Measurements from ENCODE around the gene PRR22. TPM values are rescaled to one million over a fixed set of nuclear protein-coding genes. Genes with fewer than 3 reads are reported as not detected.
A peak's percentile ranks its signal among the peaks of the same experiment; 100 is the strongest.

The PRR22 gene
- 1 to 10 TPM; 1.1 to 1.3 TPM for total RNA-seq

DNA sequence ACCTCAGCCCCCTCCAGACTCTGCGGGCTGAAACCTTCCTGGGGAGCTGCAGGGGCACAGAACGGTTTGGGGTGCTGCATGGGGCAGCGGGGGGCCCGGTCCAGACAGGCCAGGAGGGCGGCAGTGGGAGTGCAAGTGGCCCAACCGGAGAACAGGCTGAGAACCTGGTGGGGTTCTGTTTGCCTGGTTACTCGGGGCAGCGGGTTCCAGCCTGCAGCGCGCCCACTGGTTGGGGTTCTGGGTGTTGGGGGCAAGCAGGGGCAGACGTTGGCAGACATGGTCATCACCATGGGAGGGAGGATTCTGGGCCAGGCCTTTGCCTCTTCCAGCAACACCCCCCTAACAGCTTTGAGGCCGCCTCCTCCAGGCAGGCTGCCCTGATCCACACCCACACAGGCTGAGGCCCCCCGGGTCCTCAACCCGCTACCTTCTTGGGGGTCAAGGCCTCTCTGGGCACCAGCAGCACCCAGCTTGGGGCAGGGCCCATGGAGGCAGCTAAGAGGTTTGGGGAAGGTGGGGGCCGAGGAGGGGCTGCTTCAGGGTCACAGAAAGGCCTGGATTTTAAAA is at the start of gene PRR22:
TSS of gene PRR22 (minus strand) at position 166 of the 567 bp plus-strand sequence. CDS start at position 80, 86 bp downstream.
- ATAC-seq (ENCODE audit: insufficient number of reproducible peaks, low FRiP score, low read depth) = no peak
- Histone ChIP-seq H3K9me3 (no peaks in the 10 kb centered on the region), H3K27me3 (replicated peaks; ENCODE audit: insufficient read depth) (no peaks in the 10 kb centered on the region), H3K27ac (no peak within 1 kb of the TSS), H3K4me1 (ENCODE audit: control insufficient read depth in 1 of 2, low read depth in 2 of 2) (no peaks in the 10 kb centered on the region), H3K4me3 (no peak within 1 kb of the TSS), H3K36me3 (peaks cover 35% of the 10 kb centered on the region)
- TF ChIP-seq, protein P1, sequence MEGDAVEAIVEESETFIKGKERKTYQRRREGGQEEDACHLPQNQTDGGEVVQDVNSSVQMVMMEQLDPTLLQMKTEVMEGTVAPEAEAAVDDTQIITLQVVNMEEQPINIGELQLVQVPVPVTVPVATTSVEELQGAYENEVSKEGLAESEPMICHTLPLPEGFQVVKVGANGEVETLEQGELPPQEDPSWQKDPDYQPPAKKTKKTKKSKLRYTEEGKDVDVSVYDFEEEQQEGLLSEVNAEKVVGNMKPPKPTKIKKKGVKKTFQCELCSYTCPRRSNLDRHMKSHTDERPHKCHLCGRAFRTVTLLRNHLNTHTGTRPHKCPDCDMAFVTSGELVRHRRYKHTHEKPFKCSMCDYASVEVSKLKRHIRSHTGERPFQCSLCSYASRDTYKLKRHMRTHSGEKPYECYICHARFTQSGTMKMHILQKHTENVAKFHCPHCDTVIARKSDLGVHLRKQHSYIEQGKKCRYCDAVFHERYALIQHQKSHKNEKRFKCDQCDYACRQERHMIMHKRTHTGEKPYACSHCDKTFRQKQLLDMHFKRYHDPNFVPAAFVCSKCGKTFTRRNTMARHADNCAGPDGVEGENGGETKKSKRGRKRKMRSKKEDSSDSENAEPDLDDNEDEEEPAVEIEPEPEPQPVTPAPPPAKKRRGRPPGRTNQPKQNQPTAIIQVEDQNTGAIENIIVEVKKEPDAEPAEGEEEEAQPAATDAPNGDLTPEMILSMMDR (IDR thresholded peaks at IDR 0.05) = no peak
- no peak for DNase-seq (ENCODE audit: low spot score)

DNA sequence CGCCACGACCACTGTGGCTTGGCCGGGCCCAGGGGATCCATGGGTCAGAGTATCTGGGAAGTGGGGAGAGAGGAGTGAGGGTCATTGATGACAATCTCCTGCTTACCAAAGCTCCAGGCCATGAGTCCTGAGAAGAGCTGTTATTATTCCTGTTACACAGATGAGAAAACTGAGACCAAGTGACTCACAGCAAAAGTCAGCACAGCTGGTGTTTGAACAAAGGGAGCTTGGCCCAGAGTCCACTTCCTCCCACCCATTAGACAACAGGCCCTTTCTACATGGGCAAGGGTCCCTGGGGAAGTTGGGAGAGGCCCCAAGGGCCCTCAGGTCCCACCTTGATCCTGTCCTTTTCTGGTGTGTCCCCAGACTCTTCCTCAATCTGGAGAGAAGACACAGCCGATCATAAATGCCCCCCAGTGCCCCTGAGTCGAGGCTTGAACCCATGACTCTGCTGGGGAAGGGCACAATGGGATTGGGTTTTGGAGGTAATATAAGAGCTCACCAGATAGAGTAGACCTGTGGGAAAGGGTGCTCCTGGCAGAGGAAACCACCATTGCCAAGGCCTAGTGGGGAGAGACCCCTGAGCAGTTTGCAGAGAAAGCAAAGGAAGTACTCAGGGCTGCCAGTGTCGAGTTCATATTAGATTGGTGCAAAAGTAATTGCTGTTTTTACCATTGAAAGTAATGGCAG is 48.1 kb upstream of the PRR22 start:
- ATAC-seq (ENCODE audit: insufficient number of reproducible peaks, low FRiP score, low read depth) = no peak
- peaks cover 4 to 16% of the 10 kb centered on the region in 2 donors for H3K4me1 ChIP-seq (ENCODE audit: control insufficient read depth in 1 of 2, low read depth in 2 of 2)
- no peaks in the 10 kb centered on the region for H3K36me3 ChIP-seq
- no peak overlapping the region for H3K4me3 ChIP-seq
- no peak for DNase-seq (ENCODE audit: low spot score)
- TF ChIP-seq, protein P1 (IDR thresholded peaks at IDR 0.05) = no peak
- H3K9me3 ChIP-seq = no peaks in the 10 kb centered on the region
- H3K27ac ChIP-seq = no peak overlapping the region
- H3K27me3 ChIP-seq (replicated peaks; ENCODE audit: insufficient read depth) = peaks cover 3% of the 10 kb centered on the region

DNA sequence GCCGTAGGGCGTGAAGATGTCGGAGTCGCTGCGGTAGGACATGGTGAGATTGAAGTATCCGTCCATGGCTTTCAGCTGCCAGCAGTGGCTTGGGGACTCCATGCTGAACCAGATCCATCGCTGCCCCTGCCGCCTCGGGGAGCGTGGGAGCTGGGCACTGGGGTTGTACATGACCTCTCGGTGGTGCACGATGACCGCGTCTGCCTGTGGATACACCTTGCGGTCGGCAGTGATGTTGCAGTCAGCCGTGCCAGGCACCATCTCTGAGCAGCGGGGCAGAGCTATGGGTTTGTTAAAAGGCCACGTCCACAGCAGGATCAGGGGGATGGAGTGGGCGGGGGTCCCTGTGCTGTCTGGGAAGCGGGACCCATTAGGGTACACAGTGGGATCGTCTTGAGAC is 47.5 kb upstream of the PRR22 start:
- Histone ChIP-seq H3K36me3 (no peaks in the 10 kb centered on the region), H3K4me1 (ENCODE audit: control insufficient read depth in 1 of 2, low read depth in 2 of 2) (peaks cover 4 to 16% of the 10 kb centered on the region in 2 donors), H3K27ac (no peak overlapping the region), H3K9me3 (no peaks in the 10 kb centered on the region), H3K27me3 (replicated peaks; ENCODE audit: insufficient read depth) (peaks cover 3% of the 10 kb centered on the region), H3K4me3 (no peak overlapping the region)
- DNase-seq (ENCODE audit: low spot score) = no peak
- TF ChIP-seq, protein P1 (IDR thresholded peaks at IDR 0.05) = no peak
- ATAC-seq (ENCODE audit: insufficient number of reproducible peaks, low FRiP score, low read depth) = no peak

DNA sequence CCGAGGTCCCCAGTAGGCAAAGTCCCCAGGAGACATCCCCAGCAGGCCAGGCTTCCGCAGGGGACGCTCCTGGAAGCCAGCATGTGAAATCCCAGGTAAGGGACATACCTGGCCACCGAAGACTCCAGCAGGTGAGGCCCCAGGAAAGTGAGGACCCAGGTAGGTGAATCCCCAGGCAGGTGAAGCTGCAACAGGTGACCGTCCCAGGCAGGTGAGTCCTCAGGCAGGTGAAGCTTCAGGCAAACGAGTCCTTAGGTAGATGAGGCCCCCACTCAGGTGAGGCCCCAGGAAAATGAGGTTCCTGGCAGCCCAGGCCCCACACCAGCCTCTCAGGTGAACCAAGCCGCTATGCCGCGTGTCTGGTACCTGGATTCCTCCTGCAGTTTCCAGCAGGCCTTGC is 46.6 kb upstream of the PRR22 start:
- peaks cover 4 to 16% of the 10 kb centered on the region in 2 donors for H3K4me1 ChIP-seq (ENCODE audit: control insufficient read depth in 1 of 2, low read depth in 2 of 2)
- TF ChIP-seq, protein P1 (IDR thresholded peaks at IDR 0.05) = no peak
- H3K4me3 ChIP-seq = no peak overlapping the region
- H3K27ac ChIP-seq = no peak overlapping the region
- DNase-seq (ENCODE audit: low spot score) (no peak), ATAC-seq (ENCODE audit: insufficient number of reproducible peaks, low FRiP score, low read depth) (no peak)
- H3K9me3 ChIP-seq = no peaks in the 10 kb centered on the region
- no peaks in the 10 kb centered on the region for H3K36me3 ChIP-seq
- H3K27me3 ChIP-seq (replicated peaks; ENCODE audit: insufficient read depth) = peaks cover 3% of the 10 kb centered on the region

DNA sequence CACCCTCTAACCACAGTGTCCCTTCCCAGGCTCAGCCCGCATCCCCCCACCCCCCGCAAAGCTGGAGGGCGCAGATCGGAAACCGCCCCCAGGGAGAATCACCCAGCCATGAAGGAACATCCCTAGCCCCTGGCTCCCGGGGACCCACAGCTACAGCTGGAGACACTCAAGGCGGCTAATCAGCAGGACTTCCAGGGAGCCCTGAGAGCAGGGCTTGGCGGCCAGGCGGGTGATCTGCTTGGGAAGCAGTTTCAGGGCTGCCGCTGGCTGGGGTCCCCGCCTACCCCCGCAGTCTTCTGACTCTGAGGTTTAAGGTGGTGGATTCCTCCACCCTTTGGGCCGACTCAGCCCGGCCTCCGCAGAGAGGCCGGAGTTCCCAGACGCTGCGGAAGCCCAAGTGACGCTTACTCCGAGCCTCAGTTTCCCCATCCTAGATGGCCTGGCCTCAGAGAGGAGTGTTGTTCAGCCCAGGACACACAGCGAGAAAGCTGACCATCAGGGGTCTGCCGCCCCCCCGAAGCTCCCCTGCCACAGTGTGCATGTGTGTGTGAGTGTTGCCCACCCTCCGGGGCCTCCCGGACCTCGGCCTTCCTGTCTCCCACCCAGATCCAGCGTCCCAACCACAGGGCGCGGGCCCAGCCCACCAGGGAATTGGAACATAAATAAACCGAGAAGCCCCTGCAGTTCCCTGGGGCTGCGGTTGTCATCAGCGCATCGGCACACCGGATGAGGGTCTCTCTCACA is 45.2 kb upstream of the PRR22 start:
- Histone ChIP-seq H3K36me3 (no peaks in the 10 kb centered on the region), H3K9me3 (no peaks in the 10 kb centered on the region), H3K27ac (no peak overlapping the region), H3K27me3 (replicated peaks; ENCODE audit: insufficient read depth) (peaks cover 3% of the 10 kb centered on the region), H3K4me3 (peak overlapping the region; percentile 72), H3K4me1 (ENCODE audit: control insufficient read depth in 1 of 2, low read depth in 2 of 2) (peaks cover 4 to 16% of the 10 kb centered on the region in 2 donors)
- no peak for DNase-seq (ENCODE audit: low spot score)
- TF ChIP-seq, protein P1 (IDR thresholded peaks at IDR 0.05) = no peak
- no peak for ATAC-seq (ENCODE audit: insufficient number of reproducible peaks, low FRiP score, low read depth)
